ENCODE data around the gene NAA16.

DNA sequence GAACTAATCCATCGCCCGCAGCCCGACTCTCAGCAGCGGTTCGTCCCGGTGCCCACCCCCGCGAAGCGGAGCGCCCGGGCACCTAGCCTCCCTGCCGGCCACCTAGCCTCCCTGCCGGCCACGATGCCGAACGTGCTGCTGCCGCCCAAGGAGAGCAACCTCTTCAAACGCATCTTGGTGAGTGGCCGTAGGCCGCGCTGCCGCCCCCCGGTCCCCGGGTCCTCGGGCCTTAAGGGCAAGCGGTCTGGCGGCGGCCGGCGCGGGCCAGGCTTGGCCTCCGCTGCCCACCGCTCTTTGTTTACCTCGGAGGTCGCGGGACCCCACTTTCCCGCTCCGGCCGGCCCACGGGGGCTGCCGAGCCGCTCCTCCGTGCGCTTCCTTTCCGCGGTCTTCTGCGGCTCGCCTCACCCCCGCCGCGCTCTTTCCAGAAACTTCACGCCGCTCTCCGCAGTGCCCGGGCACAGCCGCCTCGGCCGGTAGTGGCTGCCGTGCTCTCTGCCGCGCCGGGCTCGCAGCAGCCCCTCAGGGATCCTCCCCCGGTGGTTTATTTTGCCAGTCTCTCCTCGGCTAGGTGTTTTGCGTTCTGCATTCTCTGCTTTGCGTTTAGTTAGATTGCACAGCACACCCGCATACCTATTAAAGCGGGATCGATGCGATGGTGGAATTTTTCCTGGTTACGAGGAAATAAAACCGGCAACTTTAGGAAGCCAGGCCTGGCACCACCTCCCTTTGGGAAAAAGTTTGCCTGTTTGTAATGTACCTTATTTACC lies 524 bp downstream of the NAA16 start:
- TF ChIP-seq CTCF (IDR thresholded peaks at IDR 0.05; ENCODE audit: poor library complexity) (no peak), EZH2 (IDR thresholded peaks at IDR 0.05; ENCODE audit: borderline replicate concordance) (no peak)
